Fibroblast of lung (primary cell): Measurements from ENCODE around the gene PPM1H.

Experiments
- CTCF ChIP-seq, 2 donors: IDR thresholded peaks in 1 of 2; conservative IDR thresholded peaks in 1 of 2; 1 replicate in 1 of 2; 2 replicates in 1 of 2; pipeline ENCODE4 v1.5.1; 2011 to 2012; ENCODE audit warnings: low read length in 2 of 2, control low read depth in 1 of 2, inconsistent platforms in 1 of 2, low read depth in 1 of 2, mild to moderate bottlenecking in 1 of 2
- EZH2 ChIP-seq: IDR thresholded peaks from 2 replicates; pipeline ENCODE4 v1.5.1; 2012; ENCODE audit warnings: low read length, control low read depth, mild to moderate bottlenecking; ENCODE audit errors: missing control alignments

DNA sequence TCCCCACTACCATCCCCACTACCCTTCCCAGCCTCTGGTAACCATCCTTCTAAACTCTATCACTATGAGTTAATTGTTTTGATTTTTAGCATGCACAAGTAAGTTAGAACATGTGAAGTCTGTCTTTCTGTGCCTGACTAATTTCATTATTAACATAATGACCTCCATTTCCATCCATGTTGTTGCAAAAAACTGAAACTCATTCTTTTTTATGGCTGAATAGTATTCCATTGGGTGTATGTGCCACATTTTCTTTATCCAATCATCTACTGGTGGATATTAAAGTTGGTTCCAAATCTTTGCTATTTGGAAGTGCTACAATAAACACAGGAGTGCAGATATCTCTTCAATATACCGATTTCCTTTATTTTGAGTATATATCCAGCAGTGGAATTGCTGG, 13.2 kb upstream of the PPM1H start:
- TF ChIP-seq CTCF (conservative IDR thresholded peaks at IDR 0.05 in 1 of 2, IDR thresholded peaks at IDR 0.05 in 1 of 2; ENCODE audit: low read depth in 1 of 2, low read length in 2 of 2) (no peak), EZH2 (no peak)
